HK-2 (cell line): ENCODE results near the gene FOXL2.
"Not testable (repeated sequence)": the region's sequence is repeated elsewhere in the genome, so short reads cannot be mapped to it uniquely, and the experiment has no call there.

Experiments
- DNase-seq: peaks from one replicate; pipeline ENCODE4 v3.0.0-alpha.2; 2018; ENCODE audit not compliant: unreplicated experiment

The FOXL2 gene

DNA sequence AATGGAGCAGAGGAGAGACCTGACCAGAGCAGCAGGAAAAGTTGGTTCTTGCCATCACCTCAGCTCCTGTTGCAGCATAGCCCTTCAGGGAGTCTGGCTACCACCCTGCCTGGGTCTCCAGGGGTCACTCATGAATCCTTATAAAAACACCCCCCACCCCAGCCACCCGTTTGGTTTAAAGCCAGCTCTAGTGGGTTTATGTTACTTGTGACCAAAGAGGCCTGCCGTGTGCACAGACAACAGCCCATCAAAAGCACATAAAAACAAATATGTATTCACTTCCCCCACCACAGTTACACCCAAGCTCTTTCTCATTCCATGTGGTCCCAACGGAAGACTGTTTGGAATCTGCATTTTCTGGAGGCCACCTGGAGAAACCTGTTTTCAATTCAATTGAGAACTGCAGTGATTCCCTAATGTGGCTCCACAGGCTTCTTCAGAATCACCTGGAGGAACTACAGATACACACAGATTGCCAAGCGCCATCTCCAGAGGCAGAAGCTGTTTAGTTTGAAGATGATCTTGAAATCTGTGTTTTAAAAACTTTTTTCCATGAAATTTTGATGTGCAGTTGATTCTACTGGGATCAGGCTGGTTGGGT lies 13.8 kb downstream of the FOXL2 start:
- DNase-seq = no peak

DNA sequence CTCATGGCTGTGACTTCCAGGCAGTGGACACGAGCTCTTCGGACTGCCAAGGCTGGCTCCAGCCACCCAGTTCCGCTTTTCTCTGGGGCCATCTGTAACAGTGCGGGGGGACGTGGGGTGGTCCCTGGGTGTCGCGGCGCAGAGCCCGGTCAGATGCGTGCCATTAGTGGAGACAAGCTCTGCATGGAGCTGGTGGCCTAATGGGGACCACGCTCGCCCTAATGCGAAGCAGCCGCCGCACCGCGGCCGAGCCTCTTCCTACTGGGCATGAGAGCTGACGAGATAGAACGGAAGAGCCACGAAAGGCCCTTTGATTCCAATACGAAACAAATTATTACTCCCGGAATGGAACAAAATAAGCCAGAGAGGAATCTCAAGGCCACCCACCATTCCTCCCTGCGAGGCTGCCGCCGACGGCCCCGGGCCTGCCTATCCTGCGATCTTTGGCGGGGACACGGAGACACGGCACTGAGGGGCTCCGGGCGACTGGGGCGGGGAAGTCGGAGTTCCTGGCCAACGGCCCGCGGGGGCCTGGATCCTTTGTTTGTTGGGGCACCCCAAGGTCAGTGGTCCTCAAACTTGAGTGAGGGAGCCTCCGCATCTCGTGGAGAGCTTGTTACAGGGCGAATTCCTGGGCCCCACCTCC lies 18.1 kb downstream of the FOXL2 start:
- no peak for DNase-seq

DNA sequence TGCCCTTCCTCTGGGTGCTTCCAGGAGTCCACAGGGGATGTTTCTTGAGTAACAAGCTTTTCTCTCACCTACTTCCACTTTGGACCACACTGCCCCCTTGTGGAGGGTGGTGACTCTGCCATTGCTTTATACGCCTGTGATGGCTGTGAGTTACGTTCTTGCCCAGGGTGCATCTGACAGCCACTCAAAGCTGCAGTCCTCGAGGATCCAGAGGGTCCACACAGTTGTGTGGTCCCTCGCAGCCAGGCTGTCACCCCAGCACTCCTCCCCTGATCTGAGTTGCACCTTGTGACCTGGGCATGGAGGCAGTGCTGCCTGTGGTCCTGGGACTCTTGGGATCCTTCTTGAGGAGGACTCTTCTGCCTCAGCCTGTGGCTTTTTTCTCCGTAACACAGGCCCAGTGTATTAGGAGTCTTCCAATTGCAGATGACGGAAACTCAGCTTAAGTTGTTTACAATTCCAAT lies 23.4 kb downstream of the FOXL2 start:
- DNase-seq = peak; percentile 90

DNA sequence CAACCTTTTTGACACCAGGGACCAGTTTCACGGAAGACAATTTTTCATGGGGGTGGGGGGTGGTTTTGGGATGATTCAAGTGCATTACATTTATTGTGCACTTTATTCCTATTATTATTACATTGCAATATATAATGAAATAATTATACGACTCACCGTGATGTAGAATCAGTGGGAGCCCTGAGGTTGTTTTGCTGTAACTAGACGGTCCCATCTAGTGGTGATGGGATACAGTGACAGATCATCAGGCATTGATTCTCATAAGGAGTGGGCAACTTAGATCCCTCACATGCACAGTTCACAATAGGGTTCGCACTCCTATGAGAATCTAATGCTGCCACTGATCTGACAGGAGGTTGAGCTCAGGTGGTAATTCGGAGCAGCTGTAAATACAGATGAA lies 24.5 kb downstream of the FOXL2 start:
- DNase-seq = not testable (repeated sequence)

DNA sequence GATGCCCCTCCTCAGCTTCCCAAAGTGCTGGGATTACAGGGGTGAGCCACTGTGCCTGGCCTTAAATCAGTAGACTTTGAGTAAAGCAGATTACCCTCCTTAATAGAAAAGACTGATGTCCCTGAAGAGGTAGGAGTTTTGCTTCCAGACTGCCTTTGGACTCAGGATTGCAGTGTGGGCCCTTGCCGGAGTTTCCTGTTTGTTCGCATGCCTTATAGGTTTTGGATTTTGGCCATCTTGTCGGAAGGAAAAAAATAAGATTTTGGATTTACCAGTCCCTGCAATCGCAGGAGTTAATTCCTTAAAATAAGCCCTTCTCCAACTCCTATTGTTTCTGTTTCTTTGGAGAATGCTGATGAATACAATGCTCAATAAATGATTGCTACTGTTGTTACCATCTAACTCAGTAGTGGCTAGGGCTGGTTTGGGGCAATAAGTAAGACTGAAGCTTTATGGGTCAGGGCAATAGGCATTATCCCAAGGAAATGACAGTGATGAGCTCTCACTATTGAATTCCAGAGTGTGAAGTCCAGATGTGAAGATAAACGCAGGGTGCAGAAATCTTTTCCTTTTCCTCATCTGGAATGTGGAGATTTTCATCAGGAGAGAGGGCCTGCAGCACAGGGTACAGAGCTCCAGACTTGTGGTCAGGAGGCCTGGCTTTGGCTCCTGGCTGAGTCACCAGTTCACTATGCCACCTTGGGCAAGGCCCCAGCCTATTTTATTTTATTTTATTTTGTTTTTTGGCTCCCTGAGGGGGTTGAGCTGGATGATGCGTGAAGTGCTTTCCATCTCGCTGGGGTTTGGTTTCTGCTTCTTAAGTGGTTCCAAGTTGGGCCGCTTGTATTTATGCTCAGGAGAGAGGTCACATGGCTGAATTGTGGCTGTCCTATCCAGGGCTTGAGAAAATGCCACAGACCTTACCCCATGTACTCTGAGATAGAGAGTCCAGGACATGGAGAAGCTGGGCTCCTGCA lies 25.3 kb downstream of the FOXL2 start:
- peak; percentile 74 for DNase-seq

DNA sequence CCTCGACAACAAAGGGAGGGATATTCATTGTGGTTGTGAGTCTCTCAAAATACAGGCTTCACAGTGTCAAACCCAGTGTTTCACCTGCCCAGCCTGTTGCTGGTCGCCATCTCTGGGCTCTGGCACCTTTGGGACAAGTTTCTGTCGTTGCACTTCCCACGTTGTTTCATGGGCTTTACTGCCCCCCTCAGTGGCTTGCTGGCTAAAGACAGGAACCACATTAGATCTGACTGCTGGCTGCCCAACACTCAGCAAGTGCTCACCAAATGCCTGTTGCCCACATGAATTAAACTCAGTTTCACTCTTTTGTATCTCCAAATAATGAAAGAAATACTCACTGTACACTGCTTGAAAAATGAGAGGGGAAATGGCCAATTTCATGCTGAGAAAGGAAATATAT lies 27.6 kb downstream of the FOXL2 start:
- no peak for DNase-seq

DNA sequence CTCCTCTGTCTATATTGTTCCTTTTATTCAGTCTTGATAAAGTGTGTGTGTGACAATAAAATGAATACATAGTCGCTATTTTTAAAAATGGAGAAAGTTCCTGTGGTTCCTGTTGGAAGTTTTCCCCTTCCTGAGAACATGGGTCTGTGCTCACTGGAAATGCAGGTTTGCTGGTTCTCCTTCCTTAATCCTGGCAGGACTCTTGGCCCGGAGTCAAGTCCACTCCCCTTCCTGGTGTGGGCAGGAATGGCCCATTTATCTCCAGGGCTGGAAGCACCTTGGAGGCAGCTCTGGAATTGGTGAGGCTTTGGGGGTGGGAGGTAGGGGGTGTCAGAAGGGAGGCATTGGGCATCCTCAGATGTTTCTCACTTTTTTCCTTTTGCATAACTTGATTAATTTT lies 30.1 kb downstream of the FOXL2 start:
- no peak for DNase-seq

DNA sequence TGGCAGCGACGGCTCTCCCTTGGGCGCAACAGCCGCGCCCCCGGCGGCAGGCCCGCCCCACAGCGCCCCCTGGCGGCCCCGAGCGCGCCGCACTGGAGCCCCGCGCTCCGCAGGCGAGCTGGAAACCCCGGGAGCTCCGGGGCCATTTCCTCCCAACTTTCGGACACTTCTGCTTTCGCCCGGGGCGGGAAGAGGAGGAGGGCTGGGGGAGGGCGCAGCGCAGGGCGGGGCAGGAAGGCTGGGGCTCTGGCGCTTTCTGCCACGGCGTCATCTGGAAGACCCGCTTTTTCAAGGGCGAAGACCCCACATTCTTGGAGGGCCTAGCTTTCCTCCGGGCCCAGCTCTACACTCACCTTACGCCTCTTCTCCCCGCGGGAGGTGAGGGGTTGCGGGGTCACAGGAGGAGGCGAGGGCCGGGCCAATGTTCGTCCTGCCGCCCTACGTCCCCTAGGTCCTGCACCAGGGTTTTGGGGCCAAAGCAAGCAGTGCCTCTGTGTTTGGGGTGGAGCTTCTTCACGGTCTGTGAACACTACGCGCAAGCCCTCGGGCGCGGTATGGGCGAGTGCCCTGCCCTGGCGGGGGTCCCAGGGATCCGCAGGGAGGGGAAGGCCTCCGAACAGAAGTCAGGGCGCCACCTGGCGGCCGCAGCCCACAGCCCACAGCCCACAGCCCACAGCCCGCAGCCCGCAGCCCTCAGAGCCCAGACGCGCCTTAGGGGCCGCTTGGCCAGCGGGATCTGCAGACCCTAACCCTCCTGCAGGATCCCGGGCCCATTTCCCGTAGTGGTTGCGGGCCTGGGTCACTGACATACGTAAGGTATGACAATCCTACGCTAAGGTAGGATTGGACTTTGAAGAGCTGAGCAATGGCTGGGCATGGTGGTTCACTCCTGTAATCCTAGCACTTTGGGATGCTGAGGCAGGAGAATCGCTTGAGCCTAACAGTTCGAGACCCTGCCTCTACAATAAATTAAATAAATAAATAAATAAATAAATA lies 31.1 kb downstream of the FOXL2 start:
- DNase-seq = peak; percentile 95

DNA sequence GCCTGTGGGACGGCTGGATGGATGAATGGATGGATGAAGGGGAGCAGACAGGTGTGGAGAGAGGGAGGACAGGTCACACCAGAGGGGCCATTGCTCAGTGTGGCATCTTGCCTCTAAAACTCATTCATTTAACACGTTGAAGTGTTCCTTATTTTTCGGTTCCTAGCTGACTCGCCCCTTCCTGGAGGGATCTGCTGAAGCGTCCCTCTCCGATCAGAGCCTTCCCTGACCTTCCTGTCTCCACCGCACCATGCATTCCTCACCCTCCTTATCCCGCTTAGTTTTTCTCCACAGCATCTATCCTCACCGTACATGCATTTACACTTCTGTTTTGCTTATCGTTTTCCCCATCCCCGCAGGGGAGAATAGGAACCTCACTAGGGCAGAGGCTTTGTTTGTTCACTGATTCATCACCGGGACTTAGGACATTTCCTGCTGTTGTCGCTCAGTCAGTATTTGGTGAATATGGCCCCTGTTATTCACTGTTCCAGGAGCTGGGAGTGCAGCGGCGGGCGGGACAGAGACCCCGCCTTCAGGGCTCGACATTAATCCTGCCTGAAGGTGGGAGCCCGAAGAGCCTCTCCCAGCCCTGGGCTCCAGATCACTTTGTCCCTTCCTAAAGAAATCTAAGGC lies 32.0 kb downstream of the FOXL2 start:
- DNase-seq = no peak

DNA sequence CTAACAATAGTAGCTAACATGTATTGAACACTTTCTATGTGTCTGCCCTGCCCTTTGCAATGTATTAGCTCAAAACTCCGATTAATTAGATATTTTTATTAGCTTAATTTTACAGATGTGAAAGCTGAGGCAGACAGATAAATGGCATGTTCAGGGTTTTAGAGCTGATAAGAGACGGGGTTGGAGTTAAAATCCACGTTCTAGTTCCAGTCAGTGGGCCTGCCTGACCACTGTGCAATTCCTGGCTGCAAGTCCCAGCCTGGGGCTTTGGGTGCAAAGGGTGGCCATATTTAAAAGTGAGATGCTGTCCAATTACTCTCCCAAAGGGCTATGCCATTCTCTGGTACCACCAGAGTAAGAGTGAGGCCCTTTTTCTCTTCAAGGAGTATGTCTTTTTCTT lies 33.2 kb downstream of the FOXL2 start:
- DNase-seq = no peak

DNA sequence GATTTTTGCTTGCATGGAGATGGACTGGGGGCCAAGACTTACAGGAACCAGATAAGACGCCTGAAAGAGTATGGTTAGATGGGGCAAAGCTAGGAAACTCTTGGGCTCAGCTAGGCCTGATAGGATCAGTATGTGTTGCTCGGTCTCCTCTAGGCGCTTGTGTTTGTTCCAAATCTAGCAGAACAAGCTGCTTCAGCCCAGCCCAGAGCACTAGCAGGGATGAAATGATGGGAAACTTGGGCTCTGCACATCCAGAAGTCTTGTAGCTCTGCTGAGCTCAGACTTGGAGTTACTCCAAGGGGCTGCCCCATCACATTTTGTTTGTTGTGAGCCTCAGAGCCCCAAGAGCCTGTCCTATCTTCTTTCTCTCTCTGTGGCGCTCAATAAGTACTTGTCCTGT lies 34.7 kb downstream of the FOXL2 start:
- DNase-seq = no peak

DNA sequence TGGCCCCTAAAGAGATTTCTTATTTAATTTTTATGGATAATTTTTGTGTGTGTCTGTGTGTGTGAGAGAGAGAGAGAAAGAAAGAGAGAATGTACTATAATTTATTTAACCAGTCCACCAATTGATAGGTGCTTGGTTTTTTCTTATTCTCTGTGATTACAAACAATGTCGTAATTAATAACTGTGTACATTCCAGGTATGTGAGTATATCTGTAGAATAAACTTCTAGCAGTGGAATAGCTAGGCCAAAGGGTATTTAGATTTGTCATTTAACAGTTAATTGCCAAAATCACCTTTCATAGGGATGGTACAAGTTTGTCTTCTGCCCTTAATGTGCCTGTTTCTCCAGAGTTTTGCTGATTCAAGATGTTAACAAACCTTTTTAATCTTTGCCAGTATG lies 35.3 kb downstream of the FOXL2 start:
- no peak for DNase-seq

DNA sequence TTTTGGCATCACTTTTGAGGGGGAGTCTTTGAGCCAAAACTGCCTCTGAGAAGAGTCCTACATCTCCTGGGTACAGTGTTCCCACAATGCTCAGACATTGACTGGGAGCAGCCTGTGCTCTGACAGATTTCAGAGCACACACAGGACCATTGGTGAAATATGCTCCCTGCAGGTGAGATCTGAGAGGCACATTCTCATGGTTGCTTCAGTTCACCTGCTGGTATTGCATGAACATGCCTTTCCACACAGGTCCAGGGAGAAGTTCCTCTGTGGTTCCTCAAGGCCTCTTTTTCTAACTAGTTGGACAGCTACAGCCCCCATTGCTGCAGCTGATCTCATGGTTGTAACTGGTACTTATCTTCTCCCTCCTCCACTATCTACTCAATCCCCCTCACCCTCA lies 37.0 kb downstream of the FOXL2 start:
- no peak for DNase-seq

DNA sequence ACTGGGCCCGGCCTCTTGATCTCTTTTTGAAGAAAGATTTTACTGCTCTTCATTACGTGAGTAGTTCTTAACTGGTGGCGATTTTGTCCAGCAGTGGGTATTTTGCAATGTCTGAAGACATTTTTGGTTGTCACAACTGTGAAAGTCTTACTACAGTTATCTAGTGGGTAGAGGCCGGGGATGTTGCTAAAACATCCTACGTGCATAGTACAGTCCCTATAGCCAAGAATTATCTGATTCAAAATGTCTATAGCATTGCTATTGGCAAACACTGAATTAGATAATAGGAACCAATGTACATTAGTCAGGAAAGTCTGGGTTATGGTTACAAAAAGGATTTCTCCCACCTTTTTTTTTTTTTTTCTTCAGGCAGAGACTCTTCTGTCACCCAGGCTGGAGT lies 38.1 kb downstream of the FOXL2 start:
- DNase-seq = no peak

DNA sequence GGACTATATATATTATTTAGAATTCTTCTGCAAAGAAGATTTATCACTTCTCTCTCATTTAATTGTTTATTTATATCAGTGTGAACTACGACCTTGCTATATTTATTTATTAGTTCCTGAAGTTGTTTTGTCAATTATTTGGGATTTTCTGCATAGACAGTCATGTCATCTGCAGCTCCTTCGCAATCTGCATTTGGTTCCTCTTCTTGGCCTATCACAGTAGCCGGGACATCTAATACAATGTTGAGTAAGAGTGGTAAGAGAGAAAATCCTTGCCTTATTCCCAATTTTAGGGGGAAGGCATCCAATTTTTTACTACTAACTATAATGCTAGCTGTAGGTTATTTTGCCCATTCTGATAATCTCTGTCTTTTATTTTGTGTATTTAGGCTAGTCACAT lies 39.4 kb downstream of the FOXL2 start:
- DNase-seq = no peak

DNA sequence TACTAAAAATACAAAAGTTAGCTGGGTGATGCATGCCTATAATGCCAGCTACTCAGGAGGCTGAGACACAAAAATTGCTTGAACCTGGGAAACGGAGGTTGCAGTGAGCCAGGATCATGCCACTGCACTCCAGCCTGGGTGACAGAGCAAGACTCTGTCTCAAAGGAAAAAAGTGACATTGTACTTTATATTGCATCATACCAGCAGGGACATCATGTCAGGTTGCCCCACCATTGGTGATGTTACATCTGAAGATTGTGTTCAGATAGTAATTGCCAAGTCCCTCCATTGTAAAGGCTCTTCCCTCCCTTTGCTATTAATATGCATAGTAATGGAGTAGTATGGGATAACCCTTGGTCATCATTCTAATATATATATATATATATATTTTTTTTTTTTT lies 44.8 kb downstream of the FOXL2 start:
- DNase-seq = no peak

DNA sequence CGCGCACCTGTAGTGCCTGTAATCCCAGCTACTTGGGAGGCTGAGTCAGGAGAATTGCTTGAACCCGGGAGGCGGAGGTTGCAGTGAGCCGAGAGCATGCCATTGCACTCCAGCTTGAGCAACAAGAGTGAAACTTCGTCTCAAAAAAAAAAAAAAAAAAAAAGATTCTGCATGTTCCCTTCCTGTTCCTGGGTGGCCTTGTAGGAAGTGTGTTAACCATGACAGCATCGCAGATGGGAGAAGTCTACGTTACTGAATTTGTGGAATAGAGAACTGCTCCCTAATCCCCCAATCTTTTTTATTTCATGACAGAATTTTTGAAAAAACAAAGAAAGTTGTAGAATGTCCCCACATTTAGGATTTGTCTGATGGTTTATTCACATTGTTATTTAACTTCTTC lies 45.4 kb downstream of the FOXL2 start:
- no peak for DNase-seq

DNA sequence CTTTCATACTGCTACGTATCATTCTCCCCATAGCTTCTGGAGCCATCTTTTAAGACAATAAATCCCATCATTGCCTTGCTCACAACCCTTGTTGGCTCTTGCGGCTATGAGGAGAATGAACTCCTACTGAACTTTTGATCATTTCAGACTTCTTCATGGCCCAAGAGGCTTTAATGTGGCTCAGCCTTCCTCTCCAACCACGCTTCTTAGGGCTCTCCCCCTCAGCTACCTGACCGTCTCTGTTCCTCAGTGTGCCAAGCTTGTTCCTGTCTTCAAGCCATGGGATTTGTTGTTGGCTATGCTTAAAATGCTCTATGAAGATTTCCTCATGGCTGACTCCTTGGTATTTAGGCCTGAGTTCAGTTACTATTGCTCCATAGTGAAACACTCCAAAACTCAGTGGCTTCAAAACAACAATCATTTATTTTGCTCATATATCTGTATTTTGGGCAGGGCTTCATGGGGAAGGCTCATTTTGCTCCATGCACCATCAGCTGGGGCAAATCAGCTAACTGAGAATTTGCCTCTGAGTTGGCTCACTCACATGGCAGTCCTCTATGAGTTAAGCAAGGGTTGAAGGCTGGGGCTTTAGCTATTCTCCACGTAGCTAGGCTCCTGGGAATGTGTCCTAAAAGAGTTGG lies 47.5 kb downstream of the FOXL2 start:
- no peak for DNase-seq

DNA sequence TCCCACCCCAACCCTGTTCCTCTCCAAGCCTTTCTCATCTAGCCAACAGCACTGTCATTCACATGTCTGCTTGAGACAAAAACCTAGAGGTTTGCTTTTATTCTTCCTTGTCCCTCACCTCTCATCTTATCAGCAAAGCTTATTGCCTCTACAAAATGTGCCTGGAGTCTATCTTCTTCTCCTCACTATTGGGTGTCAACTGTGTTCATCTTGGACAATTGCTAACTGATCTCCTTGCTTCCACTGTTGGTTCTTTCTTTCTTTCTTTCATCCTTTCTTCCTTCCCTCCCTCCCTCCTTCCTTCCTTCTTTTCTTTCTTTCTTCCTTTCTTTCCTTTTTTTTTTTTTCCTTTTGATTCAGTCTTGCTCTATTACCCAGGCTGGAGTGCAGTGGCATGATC lies 48.2 kb downstream of the FOXL2 start:
- DNase-seq = no peak

DNA sequence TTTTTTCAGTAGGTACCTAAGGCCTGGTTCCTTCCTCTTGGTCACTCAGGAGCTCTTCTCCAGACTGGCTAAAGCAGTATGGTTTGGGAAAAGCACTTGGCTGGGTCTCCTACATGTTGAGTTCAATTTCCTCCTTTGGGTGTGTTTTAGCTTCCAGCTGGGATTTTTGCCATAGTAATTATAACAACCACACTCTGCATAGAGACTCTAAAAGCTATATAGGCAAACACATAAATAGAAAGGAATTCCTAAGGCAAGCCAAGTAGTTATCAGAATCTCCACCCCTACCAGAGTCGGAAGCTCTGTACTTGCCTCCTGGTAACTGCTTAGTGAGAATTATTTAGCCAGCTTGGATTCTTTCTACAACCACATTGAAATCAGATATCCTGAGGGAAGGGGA lies 48.6 kb downstream of the FOXL2 start:
- DNase-seq = no peak
